ENCODE results near the gene DACT3. TPM values are rescaled to one million over a fixed set of nuclear protein-coding genes. Genes with fewer than 3 reads are reported as not detected.
A peak's percentile ranks its signal among the peaks of the same experiment; 100 is the strongest.

Gene DACT3
- polyA plus RNA-seq, 1 donor from 2014 or later = 29.3 TPM

DNA sequence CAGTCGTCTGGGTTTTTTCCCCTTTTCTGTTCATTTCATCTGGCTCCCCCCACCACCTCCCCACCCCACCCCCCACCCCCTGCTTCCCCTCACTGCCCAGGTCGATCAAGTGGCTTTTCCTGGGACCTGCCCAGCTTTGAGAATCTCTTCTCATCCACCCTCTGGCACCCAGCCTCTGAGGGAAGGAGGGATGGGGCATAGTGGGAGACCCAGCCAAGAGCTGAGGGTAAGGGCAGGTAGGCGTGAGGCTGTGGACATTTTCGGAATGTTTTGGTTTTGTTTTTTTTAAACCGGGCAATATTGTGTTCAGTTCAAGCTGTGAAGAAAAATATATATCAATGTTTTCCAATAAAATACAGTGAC is 50.6 kb downstream of the DACT3 start:
- H3K4me3 ChIP-seq (ENCODE audit: low read length) = no peak overlapping the region
- no peak for TF ChIP-seq EP300 (conservative IDR thresholded peaks at IDR 0.05; ENCODE audit: poor library complexity, severe bottlenecking)
- no peak for TF ChIP-seq EZH2 (IDR thresholded peaks at IDR 0.05; ENCODE audit: borderline replicate concordance, insufficient read depth, low read length, poor library complexity, severe bottlenecking)
- no peak for TF ChIP-seq MXI1 (conservative IDR thresholded peaks at IDR 0.05; ENCODE audit: poor library complexity, severe bottlenecking)
- TF ChIP-seq, protein P1, sequence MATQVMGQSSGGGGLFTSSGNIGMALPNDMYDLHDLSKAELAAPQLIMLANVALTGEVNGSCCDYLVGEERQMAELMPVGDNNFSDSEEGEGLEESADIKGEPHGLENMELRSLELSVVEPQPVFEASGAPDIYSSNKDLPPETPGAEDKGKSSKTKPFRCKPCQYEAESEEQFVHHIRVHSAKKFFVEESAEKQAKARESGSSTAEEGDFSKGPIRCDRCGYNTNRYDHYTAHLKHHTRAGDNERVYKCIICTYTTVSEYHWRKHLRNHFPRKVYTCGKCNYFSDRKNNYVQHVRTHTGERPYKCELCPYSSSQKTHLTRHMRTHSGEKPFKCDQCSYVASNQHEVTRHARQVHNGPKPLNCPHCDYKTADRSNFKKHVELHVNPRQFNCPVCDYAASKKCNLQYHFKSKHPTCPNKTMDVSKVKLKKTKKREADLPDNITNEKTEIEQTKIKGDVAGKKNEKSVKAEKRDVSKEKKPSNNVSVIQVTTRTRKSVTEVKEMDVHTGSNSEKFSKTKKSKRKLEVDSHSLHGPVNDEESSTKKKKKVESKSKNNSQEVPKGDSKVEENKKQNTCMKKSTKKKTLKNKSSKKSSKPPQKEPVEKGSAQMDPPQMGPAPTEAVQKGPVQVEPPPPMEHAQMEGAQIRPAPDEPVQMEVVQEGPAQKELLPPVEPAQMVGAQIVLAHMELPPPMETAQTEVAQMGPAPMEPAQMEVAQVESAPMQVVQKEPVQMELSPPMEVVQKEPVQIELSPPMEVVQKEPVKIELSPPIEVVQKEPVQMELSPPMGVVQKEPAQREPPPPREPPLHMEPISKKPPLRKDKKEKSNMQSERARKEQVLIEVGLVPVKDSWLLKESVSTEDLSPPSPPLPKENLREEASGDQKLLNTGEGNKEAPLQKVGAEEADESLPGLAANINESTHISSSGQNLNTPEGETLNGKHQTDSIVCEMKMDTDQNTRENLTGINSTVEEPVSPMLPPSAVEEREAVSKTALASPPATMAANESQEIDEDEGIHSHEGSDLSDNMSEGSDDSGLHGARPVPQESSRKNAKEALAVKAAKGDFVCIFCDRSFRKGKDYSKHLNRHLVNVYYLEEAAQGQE (IDR thresholded peaks at IDR 0.05; ENCODE audit: borderline replicate concordance) = no peak
- TF ChIP-seq SMC3 (conservative IDR thresholded peaks at IDR 0.05; ENCODE audit: poor library complexity) = no peak
- no peak for TF ChIP-seq POLR2AphosphoS5 (IDR thresholded peaks at IDR 0.05)
- peaks cover 13% of the 10 kb centered on the region for H3K79me2 ChIP-seq (replicated peaks; ENCODE audit: insufficient read depth, low read length)
- no peaks in the 10 kb centered on the region for H3K9me2 ChIP-seq (ENCODE audit: insufficient read depth, low read length)
- no peaks in the 10 kb centered on the region for H3F3A ChIP-seq (ENCODE audit: insufficient read depth, low read length, poor library complexity, severe bottlenecking)
- H3K9ac ChIP-seq (ENCODE audit: low read length) = no peak overlapping the region
- H3K27ac ChIP-seq (ENCODE audit: low read length) = no peak overlapping the region
- H3K36me3 ChIP-seq (ENCODE audit: insufficient read depth, low read length) = no peaks in the 10 kb centered on the region
- H3K27me3 ChIP-seq (ENCODE audit: insufficient read depth, low read depth, low read length) = no peaks in the 10 kb centered on the region
- no peaks in the 10 kb centered on the region for H3K9me3 ChIP-seq (ENCODE audit: low read length)
- H2AFZ ChIP-seq (ENCODE audit: low read depth, low read length) = no peak overlapping the region
- H4K20me1 ChIP-seq (ENCODE audit: insufficient read depth) = peaks cover 16% of the 10 kb centered on the region
- H3K4me2 ChIP-seq (ENCODE audit: low read length) = no peak overlapping the region

DNA sequence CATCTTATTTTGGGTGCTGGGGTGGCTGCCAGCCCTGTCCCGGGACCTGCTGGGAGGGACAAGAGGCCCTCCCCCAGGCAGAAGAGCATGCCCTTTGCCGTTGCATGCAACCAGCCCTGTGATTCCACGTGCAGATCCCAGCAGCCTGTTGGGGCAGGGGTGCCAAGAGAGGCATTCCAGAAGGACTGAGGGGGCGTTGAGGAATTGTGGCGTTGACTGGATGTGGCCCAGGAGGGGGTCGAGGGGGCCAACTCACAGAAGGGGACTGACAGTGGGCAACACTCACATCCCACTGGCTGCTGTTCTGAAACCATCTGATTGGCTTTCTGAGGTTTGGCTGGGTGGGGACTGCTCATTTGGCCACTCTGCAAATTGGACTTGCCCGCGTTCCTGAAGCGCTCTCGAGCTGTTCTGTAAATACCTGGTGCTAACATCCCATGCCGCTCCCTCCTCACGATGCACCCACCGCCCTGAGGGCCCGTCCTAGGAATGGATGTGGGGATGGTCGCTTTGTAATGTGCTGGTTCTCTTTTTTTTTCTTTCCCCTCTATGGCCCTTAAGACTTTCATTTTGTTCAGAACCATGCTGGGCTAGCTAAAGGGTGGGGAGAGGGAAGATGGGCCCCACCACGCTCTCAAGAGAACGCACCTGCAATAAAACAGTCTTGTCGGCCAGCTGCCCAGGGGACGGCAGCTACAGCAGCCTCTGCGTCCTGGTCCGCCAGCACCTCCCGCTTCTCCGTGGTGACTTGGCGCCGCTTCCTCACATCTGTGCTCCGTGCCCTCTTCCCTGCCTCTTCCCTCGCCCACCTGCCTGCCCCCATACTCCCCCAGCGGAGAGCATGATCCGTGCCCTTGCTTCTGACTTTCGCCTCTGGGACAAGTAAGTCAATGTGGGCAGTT is 51.2 kb downstream of the DACT3 start:
- Histone ChIP-seq H3K27ac (ENCODE audit: low read length) (no peak overlapping the region), H3F3A (ENCODE audit: insufficient read depth, low read length, poor library complexity, severe bottlenecking) (no peaks in the 10 kb centered on the region)

More for the DNA sequence above, 51.2 kb downstream of the DACT3 start:
- Histone ChIP-seq H3K36me3 (ENCODE audit: insufficient read depth, low read length) (no peaks in the 10 kb centered on the region), H3K27me3 (ENCODE audit: insufficient read depth, low read depth, low read length) (no peaks in the 10 kb centered on the region), H3K9ac (ENCODE audit: low read length) (no peak overlapping the region), H3K4me3 (ENCODE audit: low read length) (no peak overlapping the region), H3K9me2 (ENCODE audit: insufficient read depth, low read length) (no peaks in the 10 kb centered on the region), H3K9me3 (ENCODE audit: low read length) (no peaks in the 10 kb centered on the region), H4K20me1 (ENCODE audit: insufficient read depth) (peaks cover 22% of the 10 kb centered on the region), H3K4me2 (ENCODE audit: low read length) (no peak overlapping the region), H2AFZ (ENCODE audit: low read depth, low read length) (no peak overlapping the region), H3K79me2 (replicated peaks; ENCODE audit: insufficient read depth, low read length) (peaks cover 18% of the 10 kb centered on the region)
- TF ChIP-seq, protein P1 (IDR thresholded peaks at IDR 0.05; ENCODE audit: borderline replicate concordance) = no peak
- TF ChIP-seq POLR2AphosphoS5 (IDR thresholded peaks at IDR 0.05) = peak; percentile 10

All from neural cell (in vitro differentiated cells).